Upper lobe of right lung (tissue), 1 donor: ENCODE data around the gene TTLL13. TPM values are rescaled to one million over a fixed set of nuclear protein-coding genes. Genes with fewer than 3 reads are reported as not detected.

Source experiments
- ATAC-seq: fragments of 200-7000 bp; cut with Tn5 transposase; one replicate; pipeline ENCODE4 v1.9.1; 2020; ENCODE audit warnings: mild to moderate bottlenecking, moderate library complexity
- DNase-seq: peaks from one replicate; pipeline ENCODE4 v3.0.0-alpha.2; 2020
- H3K27ac ChIP-seq: fragments of 200-600 bp; one replicate; pipeline ENCODE4 v1.8.0; 2022
- H3K27me3 ChIP-seq: fragments of 200-600 bp; one replicate; pipeline ENCODE4 v1.8.0; 2022; ENCODE audit warnings: mild to moderate bottlenecking
- H3K36me3 ChIP-seq: fragments of 200-600 bp; one replicate; pipeline ENCODE4 v1.8.0; 2022
- H3K4me1 ChIP-seq: fragments of 200-600 bp; one replicate; pipeline ENCODE4 v1.8.0; 2022
- H3K4me3 ChIP-seq: fragments of 200-600 bp; one replicate; pipeline ENCODE4 v1.8.0; 2022; ENCODE audit warnings: mild to moderate bottlenecking
- H3K9me3 ChIP-seq: fragments of 200-600 bp; one replicate; pipeline ENCODE4 v1.8.0; 2022
- intact Hi-C: fragments of 100-400 bp; cut with DNase I; formaldehyde crosslinking; loops from one replicate; pipeline ENCODE4 v1.11.0; 2022
- total RNA-seq: library from RNA; stranded (reverse); fragmentation: NEBNext Ultra II Directional; extraction: Animal tissue kit (Norgen Biotek cat#: 25700); gene quantifications from one replicate; pipeline ENCODE4 v1.2.1, GENCODE V29; 2021
- TF ChIP-seq, protein P1 (sequence below): fragments of 200-600 bp; IDR thresholded peaks from one replicate; pipeline ENCODE4 v1.8.0; 2022; ENCODE audit warnings: antibody characterized with exemption
- donor health status: DM: no; HTN: yes; CAD: no; lungs with severe emphysema.

Gene TTLL13
- total RNA-seq, 1 donor from 2014 or later, result not detected

GRCh38 chr15:90234096-90234988, 15.0 kb upstream of the TTLL13 start, which contains the start of gene GDPGP1:
GDPGP1 (plus strand) TSS chr15:90234209; CDS start chr15:90240909, 6,700 bp downstream.
- peaks cover 52% of the 10 kb centered on the region for H3K36me3 ChIP-seq
- DNase-seq, result no peak
- intact Hi-C loops, result no loop called here

GRCh38 chr15:90239371-90239770, 10.0 kb upstream of the TTLL13 start:
- Histone ChIP-seq H3K27me3 (no peaks in the 10 kb centered on the region), H3K36me3 (peaks cover 49% of the 10 kb centered on the region), H3K4me1 (peaks cover 7% of the 10 kb centered on the region), H3K4me3 (no peak overlapping the region), H3K27ac (no peak overlapping the region), H3K9me3 (no peaks in the 10 kb centered on the region)
- TF ChIP-seq, protein P1, sequence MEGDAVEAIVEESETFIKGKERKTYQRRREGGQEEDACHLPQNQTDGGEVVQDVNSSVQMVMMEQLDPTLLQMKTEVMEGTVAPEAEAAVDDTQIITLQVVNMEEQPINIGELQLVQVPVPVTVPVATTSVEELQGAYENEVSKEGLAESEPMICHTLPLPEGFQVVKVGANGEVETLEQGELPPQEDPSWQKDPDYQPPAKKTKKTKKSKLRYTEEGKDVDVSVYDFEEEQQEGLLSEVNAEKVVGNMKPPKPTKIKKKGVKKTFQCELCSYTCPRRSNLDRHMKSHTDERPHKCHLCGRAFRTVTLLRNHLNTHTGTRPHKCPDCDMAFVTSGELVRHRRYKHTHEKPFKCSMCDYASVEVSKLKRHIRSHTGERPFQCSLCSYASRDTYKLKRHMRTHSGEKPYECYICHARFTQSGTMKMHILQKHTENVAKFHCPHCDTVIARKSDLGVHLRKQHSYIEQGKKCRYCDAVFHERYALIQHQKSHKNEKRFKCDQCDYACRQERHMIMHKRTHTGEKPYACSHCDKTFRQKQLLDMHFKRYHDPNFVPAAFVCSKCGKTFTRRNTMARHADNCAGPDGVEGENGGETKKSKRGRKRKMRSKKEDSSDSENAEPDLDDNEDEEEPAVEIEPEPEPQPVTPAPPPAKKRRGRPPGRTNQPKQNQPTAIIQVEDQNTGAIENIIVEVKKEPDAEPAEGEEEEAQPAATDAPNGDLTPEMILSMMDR, result no peak
- intact Hi-C loops, result no loop called here
- DNase-seq (no peak), ATAC-seq (no peak)

More at GRCh38 chr15:90234096-90234988, 15.0 kb upstream of the TTLL13 start, which contains the start of gene GDPGP1:
- Histone ChIP-seq H3K27me3 (no peaks in the 10 kb centered on the region), H3K27ac (peak within 1 kb of the TSS; percentile 97), H3K9me3 (no peaks in the 10 kb centered on the region), H3K4me1 (peaks cover 31% of the 10 kb centered on the region), H3K4me3 (peak within 1 kb of the TSS; percentile 95)
- TF ChIP-seq, protein P1, result no peak
- no peak for ATAC-seq

GRCh38 chr15:90240856-90241255, 8.5 kb upstream of the TTLL13 start:
- DNase-seq (no peak), ATAC-seq (no peak)
- intact Hi-C loops, result no loop called here
- TF ChIP-seq, protein P1, result no peak
- Histone ChIP-seq H3K27ac (no peak overlapping the region), H3K27me3 (no peaks in the 10 kb centered on the region), H3K36me3 (peaks cover 48% of the 10 kb centered on the region), H3K9me3 (no peaks in the 10 kb centered on the region), H3K4me3 (no peak overlapping the region), H3K4me1 (no peaks in the 10 kb centered on the region)

DNA sequence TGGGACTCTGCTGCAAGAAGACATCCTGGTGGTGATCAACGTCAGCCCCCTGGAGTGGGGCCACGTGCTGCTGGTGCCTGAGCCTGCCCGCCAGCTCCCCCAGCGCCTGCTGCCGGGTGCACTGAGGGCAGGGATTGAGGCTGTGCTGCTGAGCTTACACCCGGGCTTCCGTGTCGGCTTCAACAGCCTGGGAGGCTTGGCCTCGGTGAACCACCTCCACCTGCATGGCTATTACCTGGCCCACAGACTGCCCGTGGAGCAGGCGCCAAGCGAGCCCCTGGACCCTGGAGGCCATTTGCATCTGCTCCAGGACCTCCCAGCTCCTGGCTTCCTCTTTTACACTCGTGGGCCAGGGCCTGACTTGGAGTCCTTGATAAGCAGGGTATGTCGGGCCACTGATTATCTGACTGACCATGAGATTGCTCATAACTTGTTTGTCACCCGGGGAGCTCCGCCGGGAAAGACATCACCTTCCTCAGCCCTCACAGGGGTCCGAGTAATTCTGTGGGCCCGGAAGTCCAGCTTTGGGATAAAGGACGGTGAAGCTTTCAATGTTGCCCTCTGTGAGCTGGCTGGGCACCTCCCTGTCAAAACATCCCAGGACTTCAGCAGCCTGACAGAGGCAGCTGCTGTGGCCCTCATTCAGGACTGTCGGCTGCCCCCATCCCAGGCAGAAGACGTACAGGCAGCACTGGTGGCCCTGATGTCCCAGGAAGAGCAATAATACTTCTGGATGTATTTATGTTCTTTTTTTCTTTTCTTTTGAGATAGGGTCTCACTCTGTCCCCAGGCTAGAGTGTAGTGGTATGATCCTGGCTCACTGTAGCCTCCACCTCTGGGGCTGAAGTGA, 7.8 kb upstream of the TTLL13 start:
- H3K27ac ChIP-seq, result no peak overlapping the region
- no peak overlapping the region for H3K4me3 ChIP-seq
- no peaks in the 10 kb centered on the region for H3K4me1 ChIP-seq
- no peaks in the 10 kb centered on the region for H3K9me3 ChIP-seq
- intact Hi-C loops, result no loop called here
- ATAC-seq (no peak), DNase-seq (no peak)
- peaks cover 41% of the 10 kb centered on the region for H3K36me3 ChIP-seq
- H3K27me3 ChIP-seq, result no peaks in the 10 kb centered on the region
- TF ChIP-seq, protein P1, result no peak

GRCh38 chr15:90243943-90244639, 5.3 kb upstream of the TTLL13 start:
- Histone ChIP-seq H3K36me3 (peaks cover 18% of the 10 kb centered on the region), H3K4me3 (no peak overlapping the region), H3K4me1 (no peaks in the 10 kb centered on the region), H3K9me3 (no peaks in the 10 kb centered on the region), H3K27ac (no peak overlapping the region), H3K27me3 (no peaks in the 10 kb centered on the region)
- TF ChIP-seq, protein P1, result no peak
- intact Hi-C loops, result no loop called here
- no peak for DNase-seq
- ATAC-seq, result no peak
